Mesenchymal stem cell (in vitro differentiated cells and primary cell): Measurements from ENCODE around the gene CALML4.
"Not testable (repeated sequence)": the region's sequence is repeated elsewhere in the genome, so short reads cannot be mapped to it uniquely, and the experiment has no call there.

Experiments used
- DNase-seq: peaks from one replicate; pipeline ENCODE4 v3.0.0-alpha.2; 2013
- H2AFZ ChIP-seq: one replicate; pipeline ENCODE4 v1.6.1; 2013; ENCODE audit warnings: low read depth, mild to moderate bottlenecking, control low read depth, inconsistent platforms, low read length, moderate library complexity
- H2AK5ac ChIP-seq: 2 replicates; pipeline ENCODE4 v1.6.1; 2013; ENCODE audit warnings: low read length, moderate library complexity, mild to moderate bottlenecking, inconsistent platforms; ENCODE audit not compliant: severe bottlenecking
- H2BK120ac ChIP-seq: one replicate; pipeline ENCODE4 v1.6.1; 2013; ENCODE audit warnings: low read depth, mild to moderate bottlenecking, inconsistent platforms, low read length, moderate library complexity
- H2BK12ac ChIP-seq, 2 experiments: one replicate each; pipeline ENCODE4 v1.6.1; 2013; ENCODE audit warnings: inconsistent platforms in 2 of 2, low read length in 2 of 2, mild to moderate bottlenecking in 2 of 2, moderate library complexity in 2 of 2, control low read depth in 1 of 2
- H2BK15ac ChIP-seq: one replicate; pipeline ENCODE4 v1.6.1; 2013; ENCODE audit warnings: mild to moderate bottlenecking, low read depth, inconsistent platforms; ENCODE audit not compliant: poor library complexity, severe bottlenecking
- H2BK5ac ChIP-seq: 2 replicates; pipeline ENCODE4 v1.6.1; 2013; ENCODE audit warnings: low read depth, mild to moderate bottlenecking, low read length, control low read depth, inconsistent platforms; ENCODE audit not compliant: poor library complexity, severe bottlenecking
- H3K14ac ChIP-seq, 2 experiments: one replicate each; pipeline ENCODE4 v1.6.1; 2013; ENCODE audit warnings: inconsistent platforms in 2 of 2, low read length in 2 of 2, control low read depth in 1 of 2, mild to moderate bottlenecking in 1 of 2, moderate library complexity in 1 of 2
- H3K18ac ChIP-seq, 2 experiments: one replicate each; pipeline ENCODE4 v1.6.1; 2013; ENCODE audit warnings: inconsistent platforms in 2 of 2, low read length in 2 of 2, control low read depth in 1 of 2, low read depth in 1 of 2, mild to moderate bottlenecking in 1 of 2
- H3K23ac ChIP-seq, 2 experiments: one replicate each; pipeline ENCODE4 v1.6.1; 2013; ENCODE audit warnings: inconsistent platforms in 2 of 2, low read length in 2 of 2, mild to moderate bottlenecking in 2 of 2, moderate library complexity in 2 of 2, control low read depth in 1 of 2
- H3K27ac ChIP-seq: 2 replicates; pipeline ENCODE4 v1.5.1; 2013; ENCODE audit warnings: mild to moderate bottlenecking, moderate library complexity, low read length, control low read depth, inconsistent platforms; ENCODE audit not compliant: poor library complexity, severe bottlenecking
- H3K27me3 ChIP-seq, 2 experiments: 2 replicates each; pipeline versions ENCODE4 v1.6.1 to v1.7.0; 2013; ENCODE audit warnings: low read length in 2 of 2, mild to moderate bottlenecking in 2 of 2, moderate library complexity in 2 of 2, control low read depth in 1 of 2, inconsistent platforms in 1 of 2; ENCODE audit not compliant: control insufficient read depth in 1 of 2, insufficient read depth in 1 of 2
- H3K36me3 ChIP-seq, 2 experiments: 2 replicates each; pipeline versions ENCODE4 v1.6.1 to v1.7.0; 2013; ENCODE audit warnings: low read length in 2 of 2, control low read depth in 1 of 2, inconsistent platforms in 1 of 2, low read depth in 1 of 2, mild to moderate bottlenecking in 1 of 2; ENCODE audit not compliant: insufficient read depth in 2 of 2, control insufficient read depth in 1 of 2
- H3K4ac ChIP-seq, 2 experiments: one replicate each; pipeline ENCODE4 v1.6.1; 2013; ENCODE audit warnings: inconsistent platforms in 2 of 2, low read length in 2 of 2, mild to moderate bottlenecking in 2 of 2, moderate library complexity in 2 of 2, control low read depth in 1 of 2, low read depth in 1 of 2
- H3K4me1 ChIP-seq: 2 replicates; pipeline ENCODE4 v1.6.1; 2013; ENCODE audit warnings: low read depth, low read length, control low read depth; ENCODE audit not compliant: control insufficient read depth, insufficient read depth
- H3K4me2 ChIP-seq: 2 replicates; pipeline ENCODE4 v1.6.1; 2013; ENCODE audit warnings: low read length, mild to moderate bottlenecking, inconsistent platforms; ENCODE audit not compliant: poor library complexity, severe bottlenecking
- H3K4me3 ChIP-seq, 2 experiments: 2 replicates each; pipeline versions ENCODE4 v1.5.1 to v1.7.0; 2013; ENCODE audit warnings: low read length in 2 of 2, mild to moderate bottlenecking in 2 of 2, control low read depth in 1 of 2, low read depth in 1 of 2; ENCODE audit not compliant: insufficient read depth in 1 of 2
- H3K79me1 ChIP-seq: replicated peaks from 2 replicates; pipeline ENCODE4 v1.6.1; 2013; ENCODE audit warnings: mild to moderate bottlenecking, control low read depth, low read length, inconsistent platforms; ENCODE audit not compliant: poor library complexity, severe bottlenecking
- H3K9ac ChIP-seq: 2 replicates; pipeline ENCODE4 v1.7.0; 2013; ENCODE audit warnings: mild to moderate bottlenecking, low read length, moderate library complexity
- H3K9me3 ChIP-seq: 2 replicates; pipeline ENCODE4 v1.7.0; 2013; ENCODE audit warnings: mild to moderate bottlenecking, low read length; ENCODE audit not compliant: control insufficient read depth
- H4K8ac ChIP-seq: one replicate; pipeline ENCODE4 v1.6.1; 2013; ENCODE audit warnings: inconsistent platforms, mild to moderate bottlenecking, low read length, moderate library complexity
- H4K91ac ChIP-seq: one replicate; pipeline ENCODE4 v1.6.1; 2013; ENCODE audit warnings: mild to moderate bottlenecking, low read length, inconsistent platforms
- WGBS: methylation state at CpG from one replicate; pipeline ENCODE4 v1.1.7; 2013; ENCODE audit warnings: mixed read lengths; 5-methylcytosine and 5-hydroxymethylcytosine counted together

Gene CALML4

GRCh38 chr15:68224108-68224507, 19.0 kb upstream of the CALML4 start:
- H3K36me3 ChIP-seq: peaks cover 0 to 7% of the 10 kb centered on the region in 2 experiments
- H2BK12ac ChIP-seq: no peak overlapping the region
- DNase-seq: no peak
- 75% methylated on average over 1 of the region's 3 CpGs for WGBS
- no peak overlapping the region for H3K4me2 ChIP-seq
- H3K18ac ChIP-seq: no peak overlapping the region
- H2BK120ac ChIP-seq: no peak overlapping the region
- H2BK15ac ChIP-seq: no peak overlapping the region
- no peak overlapping the region for H3K14ac ChIP-seq
- H3K4me1 ChIP-seq: peaks cover 15% of the 10 kb centered on the region
- H3K79me1 ChIP-seq: peaks cover 27% of the 10 kb centered on the region
- H3K4ac ChIP-seq: no peak overlapping the region
- no peak overlapping the region for H4K8ac ChIP-seq
- no peak overlapping the region for H3K23ac ChIP-seq
- no peak overlapping the region for H4K91ac ChIP-seq
- H2BK5ac ChIP-seq: no peak overlapping the region
- no peaks in the 10 kb centered on the region for H3K27me3 ChIP-seq
- H3K27ac ChIP-seq: no peak overlapping the region
- H3K9ac ChIP-seq: no peak overlapping the region
- H2AK5ac ChIP-seq: no peak overlapping the region
- H3K9me3 ChIP-seq: no peaks in the 10 kb centered on the region
- H3K4me3 ChIP-seq: no peak overlapping the region
- no peak overlapping the region for H2AFZ ChIP-seq

DNA sequence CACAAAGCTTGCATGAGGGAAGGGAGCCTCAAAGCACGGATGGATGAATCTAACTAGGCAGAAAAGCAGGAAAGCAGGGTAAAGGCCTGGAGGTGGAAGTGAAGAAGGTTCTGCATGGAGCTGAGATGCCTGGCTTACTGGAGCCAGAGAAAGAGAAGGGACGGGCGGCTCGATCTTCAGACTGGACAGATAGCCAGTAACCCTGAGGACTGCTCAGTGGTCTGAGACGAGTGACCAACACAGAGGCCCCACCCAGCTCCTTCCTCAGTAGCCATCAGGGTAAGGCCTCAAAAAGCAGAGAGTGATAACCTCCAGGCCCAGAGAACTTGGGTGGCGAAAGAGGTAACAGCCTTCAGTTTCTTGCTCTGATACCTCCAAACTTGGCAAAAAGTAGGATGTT, 18.0 kb upstream of the CALML4 start:
- Histone ChIP-seq H2AK5ac (no peak overlapping the region), H3K36me3 (peaks cover 2 to 11% of the 10 kb centered on the region in 2 experiments), H3K27me3 (no peaks in the 10 kb centered on the region), H3K4me3 (no peak overlapping the region), H3K14ac (no peak overlapping the region), H2AFZ (no peak overlapping the region), H2BK120ac (no peak overlapping the region), H2BK12ac (no peak overlapping the region), H3K18ac (no peak overlapping the region), H3K23ac (no peak overlapping the region), H3K9ac (no peak overlapping the region), H2BK5ac (no peak overlapping the region), H3K4me1 (peaks cover 10% of the 10 kb centered on the region), H3K27ac (no peak overlapping the region), H3K79me1 (peaks cover 32% of the 10 kb centered on the region), H3K4ac (no peak overlapping the region), H4K8ac (no peak overlapping the region), H2BK15ac (no peak overlapping the region), H4K91ac (no peak overlapping the region), H3K9me3 (no peaks in the 10 kb centered on the region), H3K4me2 (no peak overlapping the region)
- 88% methylated on average over 6 of the region's 6 CpGs for WGBS
- DNase-seq: no peak

DNA sequence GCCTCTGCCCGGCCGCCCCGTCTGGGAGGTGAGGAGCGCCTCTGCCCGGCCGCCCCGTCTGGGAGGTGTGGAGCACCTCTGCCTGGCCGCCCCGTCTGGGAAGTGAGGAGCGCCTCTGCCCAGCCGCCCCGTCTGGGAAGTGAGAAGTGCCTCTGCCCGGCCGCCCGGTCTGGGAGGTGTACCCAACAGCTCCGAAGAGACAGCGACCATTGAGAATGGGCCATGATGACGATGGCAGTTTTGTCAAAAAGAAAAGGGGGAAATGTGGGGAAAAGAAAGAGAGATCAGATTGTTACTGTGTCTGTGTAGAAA, 17.3 kb upstream of the CALML4 start:
- H4K8ac ChIP-seq, H3K27ac ChIP-seq, H2BK120ac ChIP-seq, H3K27me3 ChIP-seq, H4K91ac ChIP-seq, H3K23ac ChIP-seq, H2AFZ ChIP-seq, H3K14ac ChIP-seq, H3K4me1 ChIP-seq, H3K9ac ChIP-seq, H3K4ac ChIP-seq, H2BK5ac ChIP-seq, DNase-seq, H3K9me3 ChIP-seq, H2BK12ac ChIP-seq, H2AK5ac ChIP-seq, H3K4me3 ChIP-seq, H3K4me2 ChIP-seq, H2BK15ac ChIP-seq, H3K18ac ChIP-seq: not testable (repeated sequence)
- Histone ChIP-seq H3K79me1 (peaks cover 34% of the 10 kb centered on the region), H3K36me3 (peaks cover 5 to 14% of the 10 kb centered on the region in 2 experiments)
- 91% methylated on average over 17 of the region's 18 CpGs for WGBS

DNA sequence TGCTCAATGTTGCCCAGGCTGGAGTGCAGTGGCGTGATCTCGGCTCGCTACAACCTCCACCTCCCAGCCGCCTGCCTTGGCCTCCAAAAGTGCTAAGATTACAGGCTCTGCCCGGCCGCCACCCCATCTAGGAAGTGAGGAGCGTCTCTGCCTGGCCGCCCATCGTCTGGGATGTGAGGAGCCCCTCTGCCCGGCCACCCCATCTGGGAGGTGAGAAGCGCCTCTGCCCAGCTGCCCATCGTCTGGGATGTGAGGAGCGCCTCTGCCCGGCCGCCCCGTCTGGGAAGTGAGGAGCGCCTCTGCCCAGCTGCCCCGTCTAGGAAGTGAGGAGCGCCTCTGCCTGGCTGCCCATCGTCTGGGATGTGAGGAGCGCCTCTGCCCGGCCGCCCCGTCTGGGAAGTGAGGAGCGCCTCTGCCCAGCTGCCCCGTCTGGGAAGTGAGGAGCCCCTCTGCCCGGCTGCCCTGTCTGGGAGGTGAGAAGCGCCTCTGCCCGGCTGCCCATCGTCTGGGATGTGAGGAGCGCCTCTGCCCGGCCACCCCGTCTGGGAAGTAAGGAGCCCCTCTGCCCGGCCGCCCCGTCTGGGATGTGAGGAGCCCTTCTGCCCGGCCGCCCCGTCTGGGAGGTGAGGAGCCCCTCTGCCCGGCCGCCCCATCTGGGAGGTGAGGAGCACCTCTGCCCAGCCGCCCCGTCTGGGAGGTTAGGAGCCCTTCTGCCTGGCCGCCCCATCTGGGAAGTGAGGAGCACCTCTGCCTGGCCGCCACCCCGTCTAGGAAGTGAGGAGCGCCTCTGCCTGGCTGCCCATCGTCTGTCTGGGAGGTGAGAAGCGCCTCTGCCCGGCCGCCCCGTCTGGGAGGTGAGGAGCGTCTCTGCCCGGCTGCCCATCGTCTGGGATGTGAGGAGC, 16.6 kb upstream of the CALML4 start:
- not testable (repeated sequence) for H3K9ac ChIP-seq, H3K27ac ChIP-seq, H3K14ac ChIP-seq, H2AK5ac ChIP-seq, H2BK15ac ChIP-seq, H2AFZ ChIP-seq, H3K23ac ChIP-seq, H2BK12ac ChIP-seq, H3K4me1 ChIP-seq, H2BK5ac ChIP-seq, H3K18ac ChIP-seq, H4K8ac ChIP-seq, H3K4me3 ChIP-seq, DNase-seq, H2BK120ac ChIP-seq, H3K9me3 ChIP-seq, H3K4me2 ChIP-seq, H3K27me3 ChIP-seq, H3K4ac ChIP-seq, H4K91ac ChIP-seq
- 86% methylated on average over 52 of the region's 55 CpGs for WGBS
- H3K36me3 ChIP-seq: peaks cover 7 to 14% of the 10 kb centered on the region in 2 experiments
- peaks cover 36% of the 10 kb centered on the region for H3K79me1 ChIP-seq
